Measurements from ENCODE around the gene SRRD.

DNA sequence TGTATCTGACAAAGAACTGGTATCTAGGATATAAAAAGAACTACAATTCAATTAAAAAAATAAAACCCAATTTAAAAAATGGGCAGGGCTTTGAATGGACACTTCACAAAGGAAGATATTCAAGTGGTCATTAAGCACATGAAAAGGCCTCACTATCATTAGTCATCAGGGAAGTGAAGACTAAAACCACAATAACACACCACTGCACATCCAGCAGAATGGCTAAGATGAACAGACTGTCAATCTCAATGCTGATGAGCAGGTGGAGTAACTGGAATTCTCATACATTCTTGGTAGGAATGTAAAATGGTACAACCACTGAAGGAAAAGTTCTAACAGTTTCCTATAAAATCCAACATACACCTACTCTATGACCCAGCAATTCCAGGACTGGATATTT lies 9.0 kb upstream of the SRRD start:
- TF ChIP-seq EP300 (IDR thresholded peaks at IDR 0.05) (no peak), POLR2A (IDR thresholded peaks at IDR 0.05) (no peak)
- TF ChIP-seq, protein P1, sequence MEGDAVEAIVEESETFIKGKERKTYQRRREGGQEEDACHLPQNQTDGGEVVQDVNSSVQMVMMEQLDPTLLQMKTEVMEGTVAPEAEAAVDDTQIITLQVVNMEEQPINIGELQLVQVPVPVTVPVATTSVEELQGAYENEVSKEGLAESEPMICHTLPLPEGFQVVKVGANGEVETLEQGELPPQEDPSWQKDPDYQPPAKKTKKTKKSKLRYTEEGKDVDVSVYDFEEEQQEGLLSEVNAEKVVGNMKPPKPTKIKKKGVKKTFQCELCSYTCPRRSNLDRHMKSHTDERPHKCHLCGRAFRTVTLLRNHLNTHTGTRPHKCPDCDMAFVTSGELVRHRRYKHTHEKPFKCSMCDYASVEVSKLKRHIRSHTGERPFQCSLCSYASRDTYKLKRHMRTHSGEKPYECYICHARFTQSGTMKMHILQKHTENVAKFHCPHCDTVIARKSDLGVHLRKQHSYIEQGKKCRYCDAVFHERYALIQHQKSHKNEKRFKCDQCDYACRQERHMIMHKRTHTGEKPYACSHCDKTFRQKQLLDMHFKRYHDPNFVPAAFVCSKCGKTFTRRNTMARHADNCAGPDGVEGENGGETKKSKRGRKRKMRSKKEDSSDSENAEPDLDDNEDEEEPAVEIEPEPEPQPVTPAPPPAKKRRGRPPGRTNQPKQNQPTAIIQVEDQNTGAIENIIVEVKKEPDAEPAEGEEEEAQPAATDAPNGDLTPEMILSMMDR (IDR thresholded peaks at IDR 0.05) = no peak
